H1 (cell line): Measurements from ENCODE around the gene ZNF550. TPM values are rescaled to one million over a fixed set of nuclear protein-coding genes. Genes with fewer than 3 reads are reported as not detected.

Source experiments
- BACH1 ChIP-seq: IDR thresholded peaks from 2 replicates; pipeline ENCODE4 v1.6.1; 2012; ENCODE audit warnings: low read length, improper control_type of control experiment
- BCL11A ChIP-seq, 2 experiments: IDR thresholded peaks; one replicate each; pipeline ENCODE4 v1.6.1; 2011; ENCODE audit warnings: low read depth in 2 of 2, low read length in 2 of 2, mild to moderate bottlenecking in 2 of 2
- CBX5 ChIP-seq: fragments of 300-800, 300-1000 bp; sonication (generic); IDR thresholded peaks from 2 replicates; pipeline ENCODE4 v1.7.1; 2016; ENCODE audit warnings: antibody characterized with exemption, low read length, low read depth
- CBX8 ChIP-seq: fragments of 300-800, 300-1000 bp; sonication (generic); IDR thresholded peaks from 2 replicates; pipeline ENCODE4 v1.7.1; 2016; ENCODE audit warnings: low read depth, low read length, borderline replicate concordance
- CTBP2 ChIP-seq: IDR thresholded peaks from 2 replicates; pipeline ENCODE4 v1.7.0; 2011; ENCODE audit warnings: borderline replicate concordance, mild to moderate bottlenecking, moderate library complexity, mixed read lengths, low read length; ENCODE audit not compliant: insufficient read depth, insufficient read length
- GTF2F1 ChIP-seq: IDR thresholded peaks from 2 replicates; pipeline ENCODE4 v1.6.1; 2012; ENCODE audit warnings: low read depth, low read length, improper control_type of control experiment, borderline replicate concordance
- JUN ChIP-seq: IDR thresholded peaks from 2 replicates; pipeline ENCODE4 v1.6.1; 2011; ENCODE audit warnings: low read depth, mild to moderate bottlenecking, improper control_type of control experiment, low read length
- polyA plus RNA-seq, 7 experiments: library from polyadenylated mRNA; depleted of rRNA in 3 of 7; stranded (reverse) in 5 of 7; unstranded in 2 of 7; fragments of >200 nt in 5 of 7; fragments of 200-250 nt in 2 of 7; gene quantifications; 1 replicate in 5 of 7; 2 replicates in 1 of 7; 4 replicates in 1 of 7; pipeline versions ENCODE4 v1.2.1 to v1.2.3, GENCODE V29; 2011 to 2013; ENCODE audit warnings: missing spikeins in 2 of 7, mixed read lengths in 2 of 7
- total RNA-seq: library from RNA; stranded (reverse); fragmentation: NEBNext Ultra II Directional; extraction: Animal tissue kit (Norgen Biotek cat#: 25700); gene quantifications from 2 replicates; pipeline ENCODE4 v1.2.1, GENCODE V29; 2021
- TF ChIP-seq, protein P1 (sequence below): IDR thresholded peaks from 2 replicates; pipeline ENCODE4 v1.6.1; 2012; ENCODE audit warnings: low read length, inconsistent platforms

ZNF550 gene
- total and polyA plus RNA-seq, 2 of the 8 experiments (the other 6 are each of a cell fraction or from before 2014, with no cell fraction given): 4.5 to 10.7 TPM

DNA sequence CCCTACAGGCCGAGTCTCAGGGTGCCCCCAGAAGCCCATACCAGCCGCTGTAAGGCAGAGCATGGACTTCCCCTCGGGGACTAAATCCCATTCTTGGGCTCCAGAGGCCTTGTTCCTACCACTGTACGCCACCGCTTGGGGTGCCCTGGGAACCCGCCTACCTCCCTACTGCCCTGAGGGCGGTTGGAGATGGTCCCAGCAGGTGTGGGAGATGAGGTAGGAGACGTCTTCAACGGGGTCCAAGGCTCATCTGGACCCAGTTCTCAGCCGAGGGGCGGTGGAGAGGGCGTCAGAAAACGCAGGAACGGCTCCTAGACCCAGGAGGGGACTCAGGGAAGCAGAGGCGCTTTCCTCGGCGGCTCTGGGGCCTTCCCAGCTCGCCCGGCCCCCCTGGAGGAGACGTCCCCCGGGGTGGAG lies 23.4 kb upstream of the ZNF550 start (continued):
- TF ChIP-seq BACH1: no peak
- no peak for TF ChIP-seq CTBP2
- TF ChIP-seq CBX8: no peak
- TF ChIP-seq GTF2F1: no peak
- TF ChIP-seq, protein P1, sequence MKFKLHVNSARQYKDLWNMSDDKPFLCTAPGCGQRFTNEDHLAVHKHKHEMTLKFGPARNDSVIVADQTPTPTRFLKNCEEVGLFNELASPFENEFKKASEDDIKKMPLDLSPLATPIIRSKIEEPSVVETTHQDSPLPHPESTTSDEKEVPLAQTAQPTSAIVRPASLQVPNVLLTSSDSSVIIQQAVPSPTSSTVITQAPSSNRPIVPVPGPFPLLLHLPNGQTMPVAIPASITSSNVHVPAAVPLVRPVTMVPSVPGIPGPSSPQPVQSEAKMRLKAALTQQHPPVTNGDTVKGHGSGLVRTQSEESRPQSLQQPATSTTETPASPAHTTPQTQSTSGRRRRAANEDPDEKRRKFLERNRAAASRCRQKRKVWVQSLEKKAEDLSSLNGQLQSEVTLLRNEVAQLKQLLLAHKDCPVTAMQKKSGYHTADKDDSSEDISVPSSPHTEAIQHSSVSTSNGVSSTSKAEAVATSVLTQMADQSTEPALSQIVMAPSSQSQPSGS: no peak
- TF ChIP-seq CBX5: no peak
- TF ChIP-seq JUN: no peak
- no peak for TF ChIP-seq BCL11A (IDR thresholded peaks at IDR 0.05; ENCODE audit: low read depth in 2 of 2, low read length in 2 of 2)
